GM23338 (cell line): ENCODE results near the gene PER1. TPM values are rescaled to one million over a fixed set of nuclear protein-coding genes. Genes with fewer than 3 reads are reported as not detected.

Experiments
- ATAC-seq: fragments of 200-7000 bp; cut with Tn5 transposase; 3 replicates; pipeline ENCODE4 v1.9.1; 2020
- DNase-seq: peaks from one replicate; pipeline ENCODE4 v3.0.0-alpha.2; 2015; ENCODE audit warnings: low spot score
- H2AFZ ChIP-seq: fragments of 200-600 bp; sonication (generic); 2 replicates; pipeline ENCODE4 v1.8.0; 2016; ENCODE audit warnings: antibody characterized with exemption, mild to moderate bottlenecking, moderate library complexity
- H3F3A ChIP-seq: fragments of 200-600 bp; sonication (generic); replicated peaks from 2 replicates; pipeline ENCODE4 v1.8.0; 2017; ENCODE audit warnings: antibody characterized with exemption, mixed run types, low read depth
- H3K27ac ChIP-seq: fragments of 200-600 bp; sonication (generic); 2 replicates; pipeline ENCODE4 v1.6.1; 2016; ENCODE audit warnings: low read depth
- H3K27me3 ChIP-seq: fragments of 200-600 bp; sonication (generic); 2 replicates; pipeline ENCODE4 v1.8.0; 2016; ENCODE audit warnings: mild to moderate bottlenecking, mixed run types, moderate library complexity; ENCODE audit not compliant: insufficient read depth
- H3K36me3 ChIP-seq: fragments of 200-600 bp; sonication (generic); 2 replicates; pipeline ENCODE4 v1.8.0; 2016; ENCODE audit warnings: mild to moderate bottlenecking; ENCODE audit not compliant: insufficient read depth
- H3K4me1 ChIP-seq: fragments of 200-600 bp; sonication (generic); 2 replicates; pipeline ENCODE4 v1.8.0; 2016; ENCODE audit warnings: mild to moderate bottlenecking, moderate library complexity; ENCODE audit not compliant: insufficient read depth
- H3K4me2 ChIP-seq: fragments of 200-600 bp; sonication (generic); 2 replicates; pipeline ENCODE4 v1.7.1; 2017; ENCODE audit warnings: mixed run types
- H3K4me3 ChIP-seq: fragments of 200-600 bp; sonication (generic); 2 replicates; pipeline ENCODE4 v1.6.1; 2016; ENCODE audit warnings: mixed run types
- H3K79me2 ChIP-seq: fragments of 200-600 bp; sonication (generic); replicated peaks from 2 replicates; pipeline ENCODE4 v1.8.0; 2017; ENCODE audit warnings: mild to moderate bottlenecking; ENCODE audit not compliant: insufficient read depth
- H3K9me2 ChIP-seq: fragments of 200-600 bp; sonication (generic); 2 replicates; pipeline ENCODE4 v1.8.0; 2017; ENCODE audit not compliant: insufficient read depth
- H4K20me1 ChIP-seq: fragments of 200-600 bp; sonication (generic); replicated peaks from 2 replicates; pipeline ENCODE4 v1.8.0; 2017; ENCODE audit warnings: mild to moderate bottlenecking; ENCODE audit not compliant: insufficient read depth
- H3K27ac Mint-ChIP-seq: 2 replicates; pipeline ENCODE4 v1.8.0; 2020; ENCODE audit warnings: inconsistent platforms, mild to moderate bottlenecking, moderate library complexity, mixed read lengths
- H3K27me3 Mint-ChIP-seq: 3 replicates; pipeline ENCODE4 v1.8.0; 2022; ENCODE audit warnings: low read depth, mild to moderate bottlenecking, moderate library complexity, mixed read lengths, inconsistent platforms; ENCODE audit not compliant: insufficient read depth, poor library complexity
- H3K36me3 Mint-ChIP-seq: 3 replicates; pipeline ENCODE4 v1.8.0; 2021; ENCODE audit warnings: low read depth, mild to moderate bottlenecking, inconsistent platforms, moderate library complexity, mixed read lengths
- H3K4me1 Mint-ChIP-seq: 3 replicates; pipeline ENCODE4 v1.8.0; 2020; ENCODE audit warnings: mild to moderate bottlenecking, inconsistent platforms, mixed read lengths
- H3K4me3 Mint-ChIP-seq: 3 replicates; pipeline ENCODE4 v1.8.0; 2021; ENCODE audit warnings: moderate library complexity, mild to moderate bottlenecking, inconsistent platforms, mixed read lengths
- H3K9me3 Mint-ChIP-seq: 3 replicates; pipeline ENCODE4 v1.8.0; 2020; ENCODE audit warnings: moderate library complexity, mild to moderate bottlenecking, inconsistent platforms, mixed read lengths
- CREB1 ChIP-seq: fragments of 250-450 bp; sonication (Bioruptor Pico); IDR thresholded peaks from 2 replicates; pipeline ENCODE4 v1.5.0; 2020; ENCODE audit warnings: low read depth, mild to moderate bottlenecking, moderate library complexity
- EZH2 ChIP-seq: fragments of 200-600 bp; sonication (generic); IDR thresholded peaks from one replicate; pipeline ENCODE4 v1.8.0; 2017; ENCODE audit warnings: antibody characterized with exemption, mild to moderate bottlenecking, low read depth; ENCODE audit not compliant: unreplicated experiment
- JUNB ChIP-seq: IDR thresholded peaks from one replicate; pipeline ENCODE4 v1.6.1; 2016; ENCODE audit warnings: antibody characterized with exemption; ENCODE audit not compliant: unreplicated experiment
- POLR2AphosphoS5 ChIP-seq: IDR thresholded peaks from 2 replicates; pipeline ENCODE4 v1.6.1; 2016; ENCODE audit warnings: antibody characterized with exemption, low read depth
- ZNF114 ChIP-seq: fragments of 250-450 bp; sonication (Bioruptor Pico); IDR thresholded peaks from 2 replicates; pipeline ENCODE4 v1.5.0; 2020; ENCODE audit warnings: mild to moderate bottlenecking, moderate library complexity
- ZNF331 ChIP-seq: fragments of 250-450 bp; sonication (Bioruptor Pico); IDR thresholded peaks from 2 replicates; pipeline ENCODE4 v1.5.0; 2020; ENCODE audit warnings: low read depth, mild to moderate bottlenecking, moderate library complexity
- polyA plus RNA-seq: library from polyadenylated mRNA; unstranded; fragments of >200 nt; fragmentation: Nextera tagmentation; extraction: Ambion mirVana; gene quantifications from 2 replicates; pipeline ENCODE4 v1.2.1, GENCODE V29; 2016
- total RNA-seq: library from RNA; depleted of rRNA; stranded (reverse); fragments of >200 nt; shearing (Covaris generic); gene quantifications from 2 replicates; pipeline ENCODE4 v1.2.3, GENCODE V29; 2014
- TF ChIP-seq, protein P1 (sequence below): IDR thresholded peaks from 2 replicates; pipeline ENCODE4 v1.6.1; 2016; ENCODE audit warnings: antibody characterized with exemption
- TF ChIP-seq, protein P2 (sequence below): IDR thresholded peaks from one replicate; pipeline ENCODE4 v1.6.1; 2018; ENCODE audit warnings: antibody characterized with exemption; ENCODE audit not compliant: unreplicated experiment
- TF ChIP-seq, protein P3 (sequence below), 2 experiments: fragments of 200-600 bp in 1 of 2; sonication (generic) in 1 of 2; conservative IDR thresholded peaks; 2 replicates each; pipeline versions ENCODE4 v1.5.1 to v1.6.1; 2016 to 2017; ENCODE audit warnings: antibody characterized with exemption in 2 of 2, low read depth in 2 of 2, mild to moderate bottlenecking in 2 of 2, moderate library complexity in 1 of 2

The PER1 gene
- total and polyA plus RNA-seq, 2 experiments from 2014 or later: 12.2 to 36.1 TPM

DNA sequence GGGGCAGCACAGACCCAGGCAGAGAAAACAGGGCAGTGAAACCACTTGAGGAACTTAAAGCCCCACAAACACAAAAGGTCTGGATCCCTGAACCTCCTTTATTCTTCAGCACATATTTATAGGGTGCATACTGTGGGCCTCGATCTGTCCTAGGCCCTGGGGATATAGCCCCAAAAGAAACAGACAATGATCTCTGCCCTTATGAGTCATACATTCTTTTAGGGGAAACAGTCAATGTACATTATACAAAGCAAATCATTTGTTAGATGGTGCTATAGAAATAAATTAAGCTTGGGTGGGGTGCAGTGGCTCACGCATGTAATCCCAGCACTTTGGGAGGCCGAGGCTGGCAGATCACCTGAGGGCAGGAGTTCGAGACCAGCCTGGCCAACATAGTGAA, 18.3 kb downstream of the PER1 start (continued):
- no peak for TF ChIP-seq CREB1 (CRISPR knock-in tag)
- no peak for TF ChIP-seq ZNF114 (CRISPR knock-in tag)
- TF ChIP-seq, protein P1, sequence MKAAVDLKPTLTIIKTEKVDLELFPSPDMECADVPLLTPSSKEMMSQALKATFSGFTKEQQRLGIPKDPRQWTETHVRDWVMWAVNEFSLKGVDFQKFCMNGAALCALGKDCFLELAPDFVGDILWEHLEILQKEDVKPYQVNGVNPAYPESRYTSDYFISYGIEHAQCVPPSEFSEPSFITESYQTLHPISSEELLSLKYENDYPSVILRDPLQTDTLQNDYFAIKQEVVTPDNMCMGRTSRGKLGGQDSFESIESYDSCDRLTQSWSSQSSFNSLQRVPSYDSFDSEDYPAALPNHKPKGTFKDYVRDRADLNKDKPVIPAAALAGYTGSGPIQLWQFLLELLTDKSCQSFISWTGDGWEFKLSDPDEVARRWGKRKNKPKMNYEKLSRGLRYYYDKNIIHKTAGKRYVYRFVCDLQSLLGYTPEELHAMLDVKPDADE: no peak
- TF ChIP-seq, protein P2, sequence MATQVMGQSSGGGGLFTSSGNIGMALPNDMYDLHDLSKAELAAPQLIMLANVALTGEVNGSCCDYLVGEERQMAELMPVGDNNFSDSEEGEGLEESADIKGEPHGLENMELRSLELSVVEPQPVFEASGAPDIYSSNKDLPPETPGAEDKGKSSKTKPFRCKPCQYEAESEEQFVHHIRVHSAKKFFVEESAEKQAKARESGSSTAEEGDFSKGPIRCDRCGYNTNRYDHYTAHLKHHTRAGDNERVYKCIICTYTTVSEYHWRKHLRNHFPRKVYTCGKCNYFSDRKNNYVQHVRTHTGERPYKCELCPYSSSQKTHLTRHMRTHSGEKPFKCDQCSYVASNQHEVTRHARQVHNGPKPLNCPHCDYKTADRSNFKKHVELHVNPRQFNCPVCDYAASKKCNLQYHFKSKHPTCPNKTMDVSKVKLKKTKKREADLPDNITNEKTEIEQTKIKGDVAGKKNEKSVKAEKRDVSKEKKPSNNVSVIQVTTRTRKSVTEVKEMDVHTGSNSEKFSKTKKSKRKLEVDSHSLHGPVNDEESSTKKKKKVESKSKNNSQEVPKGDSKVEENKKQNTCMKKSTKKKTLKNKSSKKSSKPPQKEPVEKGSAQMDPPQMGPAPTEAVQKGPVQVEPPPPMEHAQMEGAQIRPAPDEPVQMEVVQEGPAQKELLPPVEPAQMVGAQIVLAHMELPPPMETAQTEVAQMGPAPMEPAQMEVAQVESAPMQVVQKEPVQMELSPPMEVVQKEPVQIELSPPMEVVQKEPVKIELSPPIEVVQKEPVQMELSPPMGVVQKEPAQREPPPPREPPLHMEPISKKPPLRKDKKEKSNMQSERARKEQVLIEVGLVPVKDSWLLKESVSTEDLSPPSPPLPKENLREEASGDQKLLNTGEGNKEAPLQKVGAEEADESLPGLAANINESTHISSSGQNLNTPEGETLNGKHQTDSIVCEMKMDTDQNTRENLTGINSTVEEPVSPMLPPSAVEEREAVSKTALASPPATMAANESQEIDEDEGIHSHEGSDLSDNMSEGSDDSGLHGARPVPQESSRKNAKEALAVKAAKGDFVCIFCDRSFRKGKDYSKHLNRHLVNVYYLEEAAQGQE: no peak

DNA sequence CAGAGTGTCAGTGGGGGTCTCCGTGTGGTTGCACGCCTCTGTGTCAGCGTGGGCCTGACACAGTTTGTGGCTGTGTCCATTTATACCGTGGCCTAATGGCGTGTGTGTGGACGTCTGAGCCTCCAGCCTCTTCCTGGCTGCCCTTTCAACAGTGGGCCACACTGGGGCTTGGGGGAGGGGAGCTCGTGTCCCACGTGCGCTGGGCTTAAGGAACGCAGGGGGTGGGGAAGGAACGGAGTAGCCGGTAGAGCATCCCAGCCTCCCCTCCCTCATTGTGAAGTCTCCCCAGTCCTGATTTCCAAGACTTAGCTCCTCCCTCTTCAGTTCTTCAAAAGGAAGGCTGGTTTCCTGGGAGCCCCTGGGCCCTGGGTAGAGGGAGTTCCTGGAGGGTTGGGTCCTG, 18.8 kb downstream of the PER1 start:
- H3K36me3 ChIP-seq: no peaks in the 10 kb centered on the region
- Mint-ChIP-seq H3K4me3 (peak overlapping the region; percentile 34), H3K27ac (peak overlapping the region; percentile 77; the same call in 1 of the 2 replicates), H3K4me1 (peaks cover 13% of the 10 kb centered on the region), H3K27me3 (peaks cover 30% of the 10 kb centered on the region), H3K9me3 (no peaks in the 10 kb centered on the region; the same call in 2 of the 3 replicates), H3K36me3 (no peaks in the 10 kb centered on the region)
- H3K4me3 ChIP-seq: peak overlapping the region; percentile 35; the same call in 1 of the 2 replicates
- DNase-seq (peak; percentile 89), ATAC-seq (peak; percentile 88)
- peak overlapping the region; percentile 66 for H3K4me2 ChIP-seq
- H3K4me1 ChIP-seq: peaks cover 21% of the 10 kb centered on the region
- H4K20me1 ChIP-seq: no peaks in the 10 kb centered on the region
- no peaks in the 10 kb centered on the region for H3K79me2 ChIP-seq
- TF ChIP-seq ZNF331 (no peak), POLR2AphosphoS5 (peak; percentile 34; the same call in 1 of the 2 replicates), JUNB (no peak), EZH2 (no peak), CREB1 (CRISPR knock-in tag) (0 out of 2 replicates have a peak, but pooled peaks have one; percentile 6)
- TF ChIP-seq, protein P3, sequence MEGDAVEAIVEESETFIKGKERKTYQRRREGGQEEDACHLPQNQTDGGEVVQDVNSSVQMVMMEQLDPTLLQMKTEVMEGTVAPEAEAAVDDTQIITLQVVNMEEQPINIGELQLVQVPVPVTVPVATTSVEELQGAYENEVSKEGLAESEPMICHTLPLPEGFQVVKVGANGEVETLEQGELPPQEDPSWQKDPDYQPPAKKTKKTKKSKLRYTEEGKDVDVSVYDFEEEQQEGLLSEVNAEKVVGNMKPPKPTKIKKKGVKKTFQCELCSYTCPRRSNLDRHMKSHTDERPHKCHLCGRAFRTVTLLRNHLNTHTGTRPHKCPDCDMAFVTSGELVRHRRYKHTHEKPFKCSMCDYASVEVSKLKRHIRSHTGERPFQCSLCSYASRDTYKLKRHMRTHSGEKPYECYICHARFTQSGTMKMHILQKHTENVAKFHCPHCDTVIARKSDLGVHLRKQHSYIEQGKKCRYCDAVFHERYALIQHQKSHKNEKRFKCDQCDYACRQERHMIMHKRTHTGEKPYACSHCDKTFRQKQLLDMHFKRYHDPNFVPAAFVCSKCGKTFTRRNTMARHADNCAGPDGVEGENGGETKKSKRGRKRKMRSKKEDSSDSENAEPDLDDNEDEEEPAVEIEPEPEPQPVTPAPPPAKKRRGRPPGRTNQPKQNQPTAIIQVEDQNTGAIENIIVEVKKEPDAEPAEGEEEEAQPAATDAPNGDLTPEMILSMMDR (conservative IDR thresholded peaks at IDR 0.05; ENCODE audit: low read depth in 2 of 2): no peak
- TF ChIP-seq, protein P1: no peak
- no peak overlapping the region; the same call in 1 of the 2 replicates for H3K27ac ChIP-seq
- H3K27me3 ChIP-seq: peaks cover 52% of the 10 kb centered on the region
- H3F3A ChIP-seq: peaks cover 19% of the 10 kb centered on the region
- H2AFZ ChIP-seq: peak overlapping the region; percentile 86
- no peaks in the 10 kb centered on the region for H3K9me2 ChIP-seq
